ENCODE data around the gene UQCRC1. TPM values are rescaled to one million over a fixed set of nuclear protein-coding genes. Genes with fewer than 3 reads are reported as not detected.

UQCRC1 gene
- total and polyA plus RNA-seq, 2 of the 8 experiments (the other 6 are each of a cell fraction or from before 2014, with no cell fraction given) = 310 to 720 TPM

- TF ChIP-seq CHD7 (IDR thresholded peaks at IDR 0.05; ENCODE audit: insufficient replicate concordance, low read length) (no peak), SIN3A (conservative IDR thresholded peaks at IDR 0.05 in 1 of 2, IDR thresholded peaks at IDR 0.05 in 1 of 2; ENCODE audit: low read depth in 1 of 2, low read length in 2 of 2) (no peak), SRF (IDR thresholded peaks at IDR 0.05; ENCODE audit: low read depth, low read length) (no peak), PHF8 (conservative IDR thresholded peaks at IDR 0.05; ENCODE audit: low read depth, low read length) (no peak), BRCA1 (IDR thresholded peaks at IDR 0.05; ENCODE audit: low read depth, low read length) (no peak), ZNF274 (IDR thresholded peaks at IDR 0.05; ENCODE audit: borderline replicate concordance, extremely low read depth, low read length) (no peak), SIRT6 (IDR thresholded peaks at IDR 0.05; ENCODE audit: low read length) (no peak), RFX5 (IDR thresholded peaks at IDR 0.05; ENCODE audit: borderline replicate concordance, low read depth, low read length) (no peak)
These were observed 55.3 kb downstream of the UQCRC1 start (continued) for GRCh38 chr3:48553886-48554845.

All from H1 (cell line).